HG02571 (cell line): ENCODE measurements around the gene ST8SIA6.

Source experiments
- ATAC-seq: cut with Tn5 transposase; IDR thresholded peaks from one replicate; pipeline ENCODE4 v1.9.1; 2021; ENCODE audit warnings: mild to moderate bottlenecking, moderate library complexity; ENCODE audit not compliant: unreplicated experiment

ST8SIA6 gene

GRCh38 chr10:17276756-17277424 lies 177.5 kb downstream of the ST8SIA6 start:
- no peak for ATAC-seq

- ATAC-seq = no peak
Observed at GRCh38 chr10:17273403-17273802, 181.0 kb downstream of the ST8SIA6 start.

DNA sequence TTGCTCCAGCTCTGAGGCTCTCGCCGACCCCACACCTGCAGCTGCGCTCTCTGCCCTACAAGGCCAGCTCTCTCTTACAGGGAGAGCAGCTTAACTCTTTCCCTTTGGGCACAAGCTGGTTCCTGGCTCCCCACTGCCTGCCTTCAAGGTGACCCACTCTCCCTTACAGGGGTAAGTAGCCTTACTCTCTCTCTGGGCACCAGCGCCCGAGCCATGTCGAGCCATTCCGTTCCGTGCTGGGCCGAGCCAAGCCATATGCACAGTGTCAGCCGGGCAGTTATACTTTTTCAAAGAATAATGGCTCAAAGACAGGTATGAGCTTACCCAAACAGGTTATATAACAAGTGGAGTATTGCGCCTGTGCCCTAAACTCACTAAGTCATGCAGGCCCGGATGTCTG lies 181.7 kb downstream of the ST8SIA6 start:
- ATAC-seq = no peak
